ENCODE measurements around the gene ZC2HC1B. TPM values are rescaled to one million over a fixed set of nuclear protein-coding genes. Genes with fewer than 3 reads are reported as not detected.
"Not testable (repeated sequence)": the region's sequence is repeated elsewhere in the genome, so short reads cannot be mapped to it uniquely, and the experiment has no call there.

ZC2HC1B gene
- total and polyA plus RNA-seq, 11 donors = 0.25 TPM; not detected in 10

- intact Hi-C loops (cut with DNase I) = no loop called here
- H3K4me3 ChIP-seq = no peak overlapping the region
- DNase-seq = no peak
- ATAC-seq = no peak
- H3K9me3 ChIP-seq = peaks cover 0 to 15% (median 0%) of the 10 kb centered on the region in 12 donors
- no peaks in the 10 kb centered on the region for H3K27me3 ChIP-seq
- no peak for TF ChIP-seq POLR2A (IDR thresholded peaks at IDR 0.05)
- TF ChIP-seq CTCF (IDR thresholded peaks at IDR 0.05) = no peak
- H3K27ac ChIP-seq = no peak overlapping the region
- no peaks in the 10 kb centered on the region for H3K36me3 ChIP-seq
- WGBS, 4 donors = 80 to 92% (median 89%) methylated on average over 2 of the region's 2 CpGs
- peaks cover 0 to 9% (median 0%) of the 10 kb centered on the region in 12 donors for H3K4me1 ChIP-seq
Observed at GRCh38 chr6:143872201-143872600, 7.9 kb downstream of the ZC2HC1B start.

GRCh38 chr6:143873600-143873999, 9.3 kb downstream of the ZC2HC1B start:
- H3K27ac ChIP-seq; H3K36me3 ChIP-seq; ATAC-seq; H3K4me3 ChIP-seq; DNase-seq; H3K27me3 ChIP-seq; H3K4me1 ChIP-seq; intact Hi-C loops (cut with DNase I): not testable (repeated sequence)
- WGBS, 4 donors = 94 to 98% (median 96%) methylated on average over 4 of the region's 4 CpGs
- H3K9me3 ChIP-seq = peaks cover 0 to 19% (median 0%) of the 10 kb centered on the region in 12 donors

GRCh38 chr6:143874503-143874902, 10.2 kb downstream of the ZC2HC1B start:
- H3K4me3 ChIP-seq; ATAC-seq; DNase-seq; H3K4me1 ChIP-seq; H3K36me3 ChIP-seq; H3K27me3 ChIP-seq; H3K27ac ChIP-seq; intact Hi-C loops (cut with DNase I): not testable (repeated sequence)
- H3K9me3 ChIP-seq = peaks cover 0 to 28% (median 0%) of the 10 kb centered on the region in 12 donors

GRCh38 chr6:143877584-143878271, 13.5 kb downstream of the ZC2HC1B start:
- DNase-seq = no peak
- Histone ChIP-seq H3K36me3 (no peaks in the 10 kb centered on the region), H3K9me3 (peaks cover 0 to 29% (median 0%) of the 10 kb centered on the region in 12 donors), H3K4me3 (no peak overlapping the region), H3K4me1 (no peaks in the 10 kb centered on the region), H3K27ac (no peak overlapping the region), H3K27me3 (no peaks in the 10 kb centered on the region)
- ATAC-seq = no peak
- TF ChIP-seq CTCF (IDR thresholded peaks at IDR 0.05) (no peak), POLR2A (IDR thresholded peaks at IDR 0.05) (no peak)
- intact Hi-C loops (cut with DNase I) = no loop called here
- WGBS, 4 donors = 96 to 98% (median 97%) methylated on average over 1 of the region's 1 CpG

GRCh38 chr6:143878272-143878760, 14.0 kb downstream of the ZC2HC1B start:
- no peaks in the 10 kb centered on the region for H3K36me3 ChIP-seq
- no peak for ATAC-seq
- no peak overlapping the region for H3K4me3 ChIP-seq
- WGBS, 4 donors = 95 to 100% (median 97%) methylated on average over 3 of the region's 3 CpGs
- H3K9me3 ChIP-seq = peaks cover 0 to 29% (median 0%) of the 10 kb centered on the region in 12 donors
- H3K27ac ChIP-seq = no peak overlapping the region
- no peaks in the 10 kb centered on the region for H3K27me3 ChIP-seq
- no peaks in the 10 kb centered on the region for H3K4me1 ChIP-seq
- TF ChIP-seq CTCF (IDR thresholded peaks at IDR 0.05) (no peak), POLR2A (IDR thresholded peaks at IDR 0.05) (no peak)
- intact Hi-C loops (cut with DNase I) = no loop called here
- DNase-seq = no peak
